Activated naive CD8-positive, alpha-beta T cell treated with anti-CD3 and anti-CD28 coated beads, Interleukin-2, amount 10 ng/mL, durations not matched to agents 7 days and 5 days (primary cell): ENCODE data around the gene SERPINF2. TPM values are rescaled to one million over a fixed set of nuclear protein-coding genes. Genes with fewer than 3 reads are reported as not detected.
"Not testable (repeated sequence)": the region's sequence is repeated elsewhere in the genome, so short reads cannot be mapped to it uniquely, and the experiment has no call there.

ENCODE experiments used
- ATAC-seq: fragments of 150-1000 bp; cut with Tn5 transposase; one replicate; pipeline ENCODE4 v1.10.0; 2021; ENCODE audit warnings: low read depth, moderate library complexity
- POLR2A ChIA-PET: fragments of 350-600 bp; sonication (Branson Sonifier 250); formaldehyde crosslinking; loops from one replicate; lab custom pipeline; 2021; ENCODE audit warnings: antibody characterized with exemption; lab: Charles Lee
- DNase-seq: peaks from one replicate; pipeline ENCODE4 v3.0.0; 2021
- H3K27ac Mint-ChIP-seq: one replicate; pipeline ENCODE4 v1.8.0; 2022; ENCODE audit warnings: mild to moderate bottlenecking, mixed read lengths
- H3K27me3 Mint-ChIP-seq: one replicate; pipeline ENCODE4 v1.8.0; 2022; ENCODE audit warnings: mild to moderate bottlenecking, moderate library complexity, mixed read lengths
- H3K36me3 Mint-ChIP-seq: one replicate; pipeline ENCODE4 v1.8.0; 2021; ENCODE audit warnings: mild to moderate bottlenecking, mixed read lengths
- H3K4me1 Mint-ChIP-seq: one replicate; pipeline ENCODE4 v1.8.0; 2021; ENCODE audit warnings: mixed read lengths
- H3K4me3 Mint-ChIP-seq: one replicate; pipeline ENCODE4 v1.8.0; 2022; ENCODE audit warnings: mild to moderate bottlenecking, moderate library complexity, mixed read lengths
- H3K9me3 Mint-ChIP-seq: one replicate; pipeline ENCODE4 v1.8.0; 2021; ENCODE audit warnings: mixed read lengths
- total RNA-seq, 2 experiments: library from RNA; stranded (reverse); gene quantifications; one replicate each; pipeline ENCODE4 v1.2.3, GENCODE V29; 2021

Gene SERPINF2
- total RNA-seq, 2 experiments from 2014 or later: 0.23 to 0.33 TPM

- Mint-ChIP-seq H3K27ac (no peak overlapping the region), H3K36me3 (peaks cover 13% of the 10 kb centered on the region), H3K27me3 (no peaks in the 10 kb centered on the region), H3K4me3 (no peak overlapping the region), H3K4me1 (peaks cover 13% of the 10 kb centered on the region), H3K9me3 (no peaks in the 10 kb centered on the region)
- no peak for DNase-seq
- POLR2A ChIA-PET: interaction anchor here (1.8 kb wide), 1 partner anchor 16 kb away, joined by 5 read pairs; no protein-coding TSS in a partner anchor
- ATAC-seq: no peak
Observed at GRCh38 chr17:1732241-1732832, 10.3 kb upstream of the SERPINF2 start.

GRCh38 chr17:1732833-1733321 is 9.8 kb upstream of the SERPINF2 start:
- no peak for ATAC-seq
- Mint-ChIP-seq H3K4me1 (peaks cover 13% of the 10 kb centered on the region), H3K36me3 (peaks cover 13% of the 10 kb centered on the region), H3K27ac (no peak overlapping the region), H3K4me3 (no peak overlapping the region), H3K9me3 (no peaks in the 10 kb centered on the region), H3K27me3 (no peaks in the 10 kb centered on the region)
- no peak for DNase-seq
- POLR2A ChIA-PET: interaction anchor here (1.8 kb wide), 1 partner anchor 16 kb away, joined by 5 read pairs; no protein-coding TSS in a partner anchor

GRCh38 chr17:1733759-1734158 is 8.9 kb upstream of the SERPINF2 start:
- ATAC-seq: no peak
- Mint-ChIP-seq H3K36me3 (peaks cover 10% of the 10 kb centered on the region), H3K27me3 (no peaks in the 10 kb centered on the region), H3K4me1 (peaks cover 8% of the 10 kb centered on the region), H3K27ac (no peak overlapping the region), H3K4me3 (no peak overlapping the region), H3K9me3 (no peaks in the 10 kb centered on the region)
- DNase-seq: no peak
- POLR2A ChIA-PET: interaction anchor here (0.6 kb wide), 1 partner anchor 25 kb away, joined by 5 read pairs; no protein-coding TSS in a partner anchor

GRCh38 chr17:1735418-1735817 is 7.3 kb upstream of the SERPINF2 start:
- no peak for DNase-seq
- no peak for ATAC-seq
- peaks cover 5% of the 10 kb centered on the region for H3K36me3 Mint-ChIP-seq

GRCh38 chr17:1735834-1736347 is 6.8 kb upstream of the SERPINF2 start:
- DNase-seq (no peak), ATAC-seq (no peak)
- H3K4me3 Mint-ChIP-seq: no peak overlapping the region
- POLR2A ChIA-PET: no interaction called here
- no peaks in the 10 kb centered on the region for H3K9me3 Mint-ChIP-seq
- H3K27ac Mint-ChIP-seq: no peak overlapping the region
- peaks cover 5% of the 10 kb centered on the region for H3K36me3 Mint-ChIP-seq
- peaks cover 5% of the 10 kb centered on the region for H3K4me1 Mint-ChIP-seq
- no peaks in the 10 kb centered on the region for H3K27me3 Mint-ChIP-seq

More at GRCh38 chr17:1735418-1735817, 7.3 kb upstream of the SERPINF2 start:
- Mint-ChIP-seq H3K27ac (no peak overlapping the region), H3K4me3 (no peak overlapping the region), H3K9me3 (no peaks in the 10 kb centered on the region), H3K27me3 (no peaks in the 10 kb centered on the region), H3K4me1 (peaks cover 5% of the 10 kb centered on the region)
- POLR2A ChIA-PET: no interaction called here

GRCh38 chr17:1736348-1737281 is 6.1 kb upstream of the SERPINF2 start:
- Mint-ChIP-seq H3K4me1 (peaks cover 5% of the 10 kb centered on the region), H3K4me3 (no peak overlapping the region), H3K27me3 (no peaks in the 10 kb centered on the region), H3K36me3 (peaks cover 5% of the 10 kb centered on the region), H3K27ac (peak overlapping the region; percentile 34), H3K9me3 (no peaks in the 10 kb centered on the region)
- POLR2A ChIA-PET: no interaction called here
- DNase-seq (no peak), ATAC-seq (no peak)

DNA sequence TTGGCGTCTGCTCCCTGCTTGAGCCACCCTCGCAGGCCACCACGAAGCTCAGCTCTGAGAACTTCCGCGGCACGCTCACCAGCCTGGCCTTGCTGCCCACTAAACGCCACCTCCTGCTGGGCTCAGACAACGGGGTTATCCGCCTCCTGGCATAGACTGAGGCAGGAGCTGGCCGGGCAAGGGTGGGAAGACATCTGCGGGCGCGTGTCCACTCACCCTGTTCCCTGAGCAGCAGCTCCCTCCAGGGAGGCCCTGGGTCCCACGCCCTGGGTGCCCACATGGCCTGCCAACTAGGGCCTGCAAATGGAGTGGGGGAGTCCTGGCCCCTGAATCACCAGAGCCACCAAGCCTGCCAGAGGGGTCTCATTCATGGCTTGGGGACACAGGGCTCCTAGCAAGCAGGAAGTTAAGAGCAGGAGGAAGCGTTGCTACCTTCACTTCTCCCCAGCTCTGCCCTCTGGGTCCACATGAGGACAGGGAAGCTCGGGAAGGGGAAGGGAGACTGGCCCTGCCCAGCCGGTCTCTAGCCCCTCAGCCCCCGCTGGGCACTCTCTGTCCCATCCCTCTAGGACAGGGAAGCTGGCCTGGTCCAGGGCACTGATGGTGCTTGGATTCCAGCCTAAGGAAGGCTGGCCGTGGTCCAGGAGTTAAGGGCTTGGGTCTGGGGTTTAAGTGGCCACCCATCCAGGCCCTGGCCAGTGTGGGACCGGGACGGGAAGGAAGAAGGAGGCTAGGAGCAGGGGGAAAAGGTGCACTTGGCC is 5.0 kb upstream of the SERPINF2 start:
- peak overlapping the region; percentile 58 for H3K27ac Mint-ChIP-seq
- ATAC-seq: no peak
- POLR2A ChIA-PET: interaction anchor here (0.9 kb wide), 1 partner anchor 16 kb away, joined by 4 read pairs; no protein-coding TSS in a partner anchor

DNA sequence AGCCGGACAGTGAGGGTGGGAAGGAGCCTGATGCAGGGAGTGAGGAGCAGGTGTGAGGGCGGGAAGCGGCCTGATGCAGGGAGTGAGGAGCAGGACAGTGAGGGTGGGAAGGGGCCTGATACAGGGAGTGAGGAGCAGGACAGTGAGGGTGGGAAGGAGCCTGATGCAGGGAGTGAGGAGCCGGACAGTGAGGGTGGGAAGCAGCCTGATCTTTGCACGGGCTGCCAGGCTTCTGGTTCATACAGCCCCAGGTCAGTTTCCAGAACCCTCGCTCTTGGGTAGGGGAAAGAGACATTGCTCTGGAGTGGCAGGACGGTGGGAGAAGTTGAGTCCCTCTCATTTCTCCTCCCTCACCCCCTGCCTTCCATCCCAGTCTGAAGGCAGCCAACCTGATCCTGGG is 772 bp upstream of the SERPINF2 start:
- POLR2A ChIA-PET, H3K36me3 Mint-ChIP-seq, DNase-seq, H3K27ac Mint-ChIP-seq, H3K27me3 Mint-ChIP-seq, H3K4me3 Mint-ChIP-seq, ATAC-seq, H3K9me3 Mint-ChIP-seq, H3K4me1 Mint-ChIP-seq: not testable (repeated sequence)

More for the DNA sequence above, 5.0 kb upstream of the SERPINF2 start:
- Mint-ChIP-seq H3K9me3 (no peaks in the 10 kb centered on the region), H3K27me3 (no peaks in the 10 kb centered on the region), H3K4me1 (peaks cover 5% of the 10 kb centered on the region), H3K4me3 (no peak overlapping the region), H3K36me3 (peaks cover 5% of the 10 kb centered on the region)
- no peak for DNase-seq

DNA sequence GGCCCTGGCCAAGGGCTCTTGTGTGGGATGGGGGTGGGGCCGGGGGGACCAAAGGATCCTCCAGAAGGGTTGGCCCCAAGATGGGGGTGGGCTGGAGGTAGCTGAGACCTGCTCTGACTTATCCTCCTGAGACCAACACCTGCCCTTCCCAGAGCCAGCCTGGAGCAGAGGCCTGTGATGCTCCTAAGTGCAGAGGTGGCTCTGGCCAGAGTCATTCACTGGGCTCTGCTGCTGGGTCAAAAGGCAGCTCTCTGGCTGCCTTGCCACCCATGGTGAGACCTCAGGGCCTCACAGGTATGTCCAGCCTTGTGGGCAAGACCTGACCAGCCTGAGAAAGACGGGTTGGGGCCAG is 393 bp downstream of the SERPINF2 start:
- POLR2A ChIA-PET: no interaction called here
- no peak for DNase-seq
- no peaks in the 10 kb centered on the region for H3K27me3 Mint-ChIP-seq
- H3K4me1 Mint-ChIP-seq: no peaks in the 10 kb centered on the region
- peaks cover under 1% of the 10 kb centered on the region for H3K36me3 Mint-ChIP-seq
- ATAC-seq: no peak
- no peak overlapping the region for H3K27ac Mint-ChIP-seq
- H3K4me3 Mint-ChIP-seq: no peak overlapping the region
- H3K9me3 Mint-ChIP-seq: no peaks in the 10 kb centered on the region

DNA sequence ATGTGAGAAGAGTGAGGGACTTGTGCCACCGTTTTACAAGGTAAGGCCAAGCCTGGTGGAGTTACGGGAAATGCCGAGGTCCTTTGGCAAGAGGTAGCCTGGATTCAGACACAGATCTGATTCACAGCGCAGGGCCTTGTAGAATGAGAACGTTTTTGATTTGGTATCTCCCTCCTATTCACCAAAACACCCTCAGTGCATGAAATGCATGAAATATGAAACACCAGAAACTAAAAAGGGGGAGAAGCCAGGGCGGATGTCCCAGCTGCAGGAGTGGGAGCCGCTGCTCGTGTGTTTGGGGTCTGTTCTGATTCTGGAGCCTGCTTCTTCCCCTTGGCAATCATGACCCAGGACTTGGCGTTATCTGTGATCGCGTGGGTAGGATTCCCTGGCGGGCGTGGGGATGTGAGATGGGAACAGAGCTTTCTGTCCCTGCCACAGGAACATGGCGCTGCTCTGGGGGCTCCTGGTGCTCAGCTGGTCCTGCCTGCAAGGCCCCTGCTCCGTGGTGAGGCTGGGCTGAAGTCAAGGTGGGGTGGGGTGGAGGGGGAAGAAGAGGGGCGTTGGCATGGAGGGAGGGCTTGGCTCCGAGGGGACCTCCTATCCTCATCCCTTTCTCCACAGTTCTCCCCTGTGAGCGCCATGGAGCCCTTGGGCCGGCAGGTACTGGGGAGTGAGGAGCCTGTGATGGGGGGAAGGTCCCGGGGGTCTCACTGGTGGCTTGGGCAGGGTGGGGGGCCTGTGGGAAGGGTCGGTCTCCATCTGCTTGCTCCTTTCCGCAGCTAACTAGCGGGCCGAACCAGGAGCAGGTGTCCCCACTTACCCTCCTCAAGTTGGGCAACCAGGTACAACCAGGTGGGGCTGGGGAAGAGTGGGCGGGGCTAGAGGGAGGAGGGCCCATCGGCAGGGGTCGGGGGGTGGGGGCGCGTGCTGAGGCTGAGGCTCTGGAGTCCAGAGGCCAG is 2.2 kb downstream of the SERPINF2 start:
- ATAC-seq (no peak), DNase-seq (no peak)
- Mint-ChIP-seq H3K4me1 (no peaks in the 10 kb centered on the region), H3K36me3 (no peaks in the 10 kb centered on the region), H3K27ac (no peak overlapping the region), H3K27me3 (no peaks in the 10 kb centered on the region), H3K4me3 (no peak overlapping the region), H3K9me3 (no peaks in the 10 kb centered on the region)
- POLR2A ChIA-PET: no interaction called here

- POLR2A ChIA-PET: no interaction called here
- ATAC-seq: no peak
- Mint-ChIP-seq H3K36me3 (no peaks in the 10 kb centered on the region), H3K27me3 (no peaks in the 10 kb centered on the region), H3K4me3 (no peak overlapping the region), H3K4me1 (no peaks in the 10 kb centered on the region), H3K9me3 (no peaks in the 10 kb centered on the region), H3K27ac (no peak overlapping the region)
- no peak for DNase-seq
Observed at GRCh38 chr17:1745513-1746020, 2.9 kb downstream of the SERPINF2 start.

GRCh38 chr17:1746975-1747543 is 4.4 kb downstream of the SERPINF2 start:
- Mint-ChIP-seq H3K4me3 (no peak overlapping the region), H3K9me3 (no peaks in the 10 kb centered on the region), H3K27ac (no peak overlapping the region), H3K4me1 (no peaks in the 10 kb centered on the region), H3K27me3 (peaks cover 4% of the 10 kb centered on the region), H3K36me3 (no peaks in the 10 kb centered on the region)
- ATAC-seq (no peak), DNase-seq (no peak)
- POLR2A ChIA-PET: no interaction called here
